GM19452 (cell line): ENCODE results near the gene TRUB2.
A peak's percentile ranks its signal among the peaks of the same experiment; 100 is the strongest.
"Not testable (repeated sequence)": the region's sequence is repeated elsewhere in the genome, so short reads cannot be mapped to it uniquely, and the experiment has no call there.

ENCODE experiments used
- ATAC-seq: cut with Tn5 transposase; IDR thresholded peaks from one replicate; pipeline ENCODE4 v1.9.1; 2021; ENCODE audit not compliant: unreplicated experiment

TRUB2 gene

DNA sequence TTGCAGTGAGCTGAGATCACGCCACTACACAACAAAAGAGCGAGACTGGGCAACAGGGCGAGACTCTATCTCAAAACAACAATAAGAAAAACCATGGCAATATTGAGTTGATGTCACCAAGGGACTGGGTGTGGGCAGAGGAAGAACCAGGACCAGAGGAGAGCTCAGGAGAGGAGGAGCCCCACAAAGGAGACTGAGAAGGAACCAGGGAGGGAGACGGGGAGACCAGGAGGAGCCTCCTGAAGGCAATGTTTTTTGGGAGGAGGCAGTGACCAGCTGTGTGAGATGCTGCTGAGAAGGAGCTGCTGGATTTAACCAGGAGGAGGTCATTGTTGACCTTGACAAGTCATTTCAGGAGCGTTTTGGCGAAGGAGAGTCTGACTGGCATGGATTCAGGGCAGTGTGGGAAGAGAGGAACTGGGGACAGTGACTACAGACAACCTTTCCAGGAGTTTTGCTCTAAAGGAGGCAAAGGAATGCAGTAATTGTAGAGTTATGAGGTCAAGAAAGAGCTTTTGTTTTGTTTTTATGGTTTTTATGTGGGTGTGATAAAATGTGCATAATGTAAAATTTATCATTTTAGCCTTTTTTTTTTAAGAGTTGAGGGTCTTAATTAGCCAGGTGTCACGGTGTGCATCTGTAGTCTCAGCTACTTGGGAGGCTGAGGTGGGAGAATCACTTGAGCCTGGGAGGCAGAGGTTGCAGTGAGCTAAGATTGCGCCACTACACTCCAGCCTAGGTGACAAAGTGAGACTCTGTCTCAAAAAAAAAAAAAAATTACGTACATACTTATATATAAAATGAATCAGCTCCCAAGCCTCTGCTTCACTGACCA is 17.9 kb downstream of the TRUB2 start:
- no peak for ATAC-seq

DNA sequence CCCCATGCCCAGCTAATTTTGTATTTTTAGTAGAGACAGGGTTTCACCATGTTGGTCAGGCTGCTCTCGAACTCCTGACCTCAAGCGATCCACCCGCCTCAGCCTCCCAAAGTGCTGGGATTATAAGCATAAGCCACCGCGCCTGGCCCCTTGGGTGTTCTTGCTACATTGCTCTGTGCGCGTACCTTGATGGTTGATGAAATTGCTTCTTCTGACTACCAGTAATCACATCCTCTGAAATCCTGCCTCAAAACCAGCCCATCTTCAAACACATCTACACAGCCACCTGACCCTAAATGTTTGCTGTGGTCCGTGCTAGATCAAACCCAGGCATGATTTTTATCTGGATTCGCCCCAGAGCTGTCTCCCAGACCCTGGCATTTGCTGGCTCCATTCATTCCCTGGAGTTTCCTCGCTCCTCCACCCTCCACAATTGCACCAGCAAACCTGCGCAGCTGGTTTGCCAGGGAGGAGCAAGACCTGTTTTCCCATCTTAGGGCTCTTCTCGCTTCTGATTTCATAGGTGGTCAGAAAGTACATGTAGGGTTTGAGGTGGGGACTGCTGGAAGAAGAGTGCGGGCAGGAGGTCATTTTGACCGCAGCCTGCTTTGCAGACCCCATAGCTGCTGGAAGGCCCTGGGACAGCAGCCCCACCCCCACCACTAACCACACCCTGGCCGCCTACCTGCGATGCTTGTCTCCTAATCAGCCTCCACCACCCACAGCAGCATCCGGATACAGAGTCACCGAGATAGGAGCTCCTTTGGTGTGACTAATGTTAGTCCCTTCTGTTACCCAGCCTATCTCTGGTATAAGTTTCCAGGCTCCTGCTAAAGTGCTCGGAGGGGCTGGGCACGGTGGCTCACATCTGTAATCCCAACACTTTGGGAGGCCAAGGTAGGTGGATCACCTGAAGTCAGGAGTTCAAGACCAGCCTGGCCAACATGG is 23.4 kb downstream of the TRUB2 start:
- ATAC-seq, result no peak

DNA sequence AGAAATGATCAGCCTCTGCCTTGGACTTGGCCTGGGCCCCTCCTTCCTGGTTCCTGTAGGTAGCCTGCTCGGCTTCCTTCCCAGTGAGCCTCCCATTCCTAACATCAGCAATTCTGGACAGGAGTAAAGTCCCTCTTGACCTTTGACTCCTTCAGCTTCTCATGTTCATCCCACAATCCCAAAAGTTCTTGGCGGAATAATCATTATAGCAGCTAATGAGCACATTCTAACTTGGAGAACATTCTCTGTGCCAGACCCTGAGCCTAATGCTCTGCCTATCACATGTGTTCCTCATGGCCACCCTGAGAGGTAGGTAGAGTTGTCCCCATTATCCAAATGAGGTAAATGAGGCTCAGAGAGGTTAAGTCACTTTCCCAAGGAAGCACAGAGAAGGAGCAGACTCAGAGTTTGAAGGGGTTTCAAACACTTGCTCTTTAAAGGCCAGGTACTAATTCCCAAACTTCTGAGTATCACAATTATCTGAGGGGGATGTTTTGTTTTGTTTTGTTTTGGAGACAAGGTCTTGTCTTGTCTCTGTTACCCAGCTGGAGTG is 24.9 kb downstream of the TRUB2 start:
- ATAC-seq, result no peak

DNA sequence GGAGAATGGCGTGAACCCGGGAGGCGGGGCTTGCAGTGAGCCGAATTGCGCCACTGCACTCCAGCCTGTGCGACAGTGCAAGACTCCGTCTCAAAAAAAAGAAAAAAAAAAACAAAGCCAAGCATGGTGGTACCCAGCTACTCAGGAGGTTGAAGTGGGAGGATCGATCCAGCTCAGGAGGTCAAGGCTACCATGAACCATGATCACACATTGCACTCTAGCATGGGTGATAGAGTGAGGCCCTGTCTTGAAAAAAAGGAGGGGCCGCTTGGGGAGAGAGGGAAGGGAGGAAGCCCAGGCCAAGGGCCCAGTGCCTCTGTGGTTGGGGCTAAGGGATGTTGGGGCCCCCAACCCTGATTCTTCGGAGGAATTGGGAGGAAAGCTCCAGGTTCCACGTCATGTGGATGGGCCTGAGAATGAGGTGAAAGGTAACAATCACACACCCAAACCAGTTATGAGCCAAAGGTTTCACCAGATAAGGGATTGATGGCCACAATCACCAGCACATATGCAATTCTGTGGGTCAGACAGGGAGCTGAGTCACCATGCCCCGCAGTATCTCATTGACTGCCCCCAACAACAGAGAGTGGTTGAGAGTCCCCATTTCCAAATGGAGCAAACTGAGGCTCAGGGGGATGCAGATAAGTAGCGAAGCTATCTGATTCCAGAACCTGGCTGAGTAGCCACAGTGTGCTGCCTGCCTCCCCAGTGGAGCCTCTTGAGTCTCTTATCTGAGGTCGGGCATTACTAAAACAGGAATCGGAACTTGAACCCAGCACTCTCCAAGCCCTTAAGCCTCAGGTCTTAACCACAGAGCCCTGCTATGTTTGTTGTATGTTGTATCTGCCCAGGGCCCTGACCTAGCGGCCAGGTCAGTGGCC is 25.7 kb downstream of the TRUB2 start:
- no peak for ATAC-seq

DNA sequence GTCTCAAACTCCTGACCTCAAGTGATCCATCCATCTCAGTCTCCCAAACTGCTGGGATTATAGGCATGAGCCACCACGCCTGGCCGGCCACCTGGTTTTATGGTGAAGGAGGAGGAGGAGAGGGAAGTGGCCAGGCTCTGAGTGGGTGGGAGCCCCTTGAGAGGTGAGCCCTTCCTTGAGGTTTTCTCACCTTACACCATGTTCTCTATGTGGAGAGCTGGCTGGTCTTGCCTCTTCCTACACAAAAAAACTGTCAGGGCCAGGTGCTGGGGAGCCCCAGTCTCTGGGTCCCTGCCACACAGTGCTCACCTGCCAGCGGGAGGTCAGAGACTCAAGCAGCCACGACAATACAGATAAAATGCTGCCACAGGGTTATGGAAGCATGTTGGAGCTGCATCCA is 28.1 kb downstream of the TRUB2 start:
- no peak for ATAC-seq

DNA sequence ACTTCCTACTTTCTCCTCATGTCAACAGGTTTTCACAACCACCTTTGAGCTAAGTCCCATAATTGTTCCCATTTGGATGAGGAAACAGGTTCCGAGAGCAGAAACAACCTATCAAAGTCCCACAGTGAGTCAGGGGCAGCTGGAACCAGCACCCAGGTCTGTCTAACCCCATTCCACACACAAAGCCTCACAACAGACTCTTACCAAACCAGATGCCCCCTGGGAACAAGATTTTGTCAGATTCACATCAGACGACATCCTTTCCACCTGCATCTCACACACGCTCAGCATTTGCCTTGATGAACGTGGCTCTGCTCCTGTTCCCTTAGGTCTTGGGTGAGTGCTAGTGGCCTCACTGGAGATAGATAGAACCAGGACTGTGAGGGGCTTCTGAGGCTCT is 29.2 kb downstream of the TRUB2 start:
- no peak for ATAC-seq

DNA sequence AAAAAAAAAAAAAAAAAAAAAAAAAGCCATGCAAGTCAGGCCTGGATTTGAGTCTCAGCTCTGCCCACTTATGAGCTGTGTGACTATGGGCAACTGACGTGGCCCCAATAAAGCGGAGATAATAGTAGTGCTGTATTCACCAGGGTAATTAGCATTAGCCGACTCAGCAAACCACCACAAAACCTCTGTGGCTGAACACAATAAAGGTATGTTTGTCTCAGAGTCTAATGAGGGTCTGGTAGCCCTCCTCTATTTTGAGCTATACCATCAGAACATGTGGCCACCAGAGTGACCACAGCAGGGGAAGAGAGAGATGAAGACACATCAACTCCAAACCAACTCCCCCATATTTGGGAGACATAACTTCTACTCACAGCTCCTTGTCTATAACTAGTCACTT is 30.2 kb downstream of the TRUB2 start:
- no peak for ATAC-seq

DNA sequence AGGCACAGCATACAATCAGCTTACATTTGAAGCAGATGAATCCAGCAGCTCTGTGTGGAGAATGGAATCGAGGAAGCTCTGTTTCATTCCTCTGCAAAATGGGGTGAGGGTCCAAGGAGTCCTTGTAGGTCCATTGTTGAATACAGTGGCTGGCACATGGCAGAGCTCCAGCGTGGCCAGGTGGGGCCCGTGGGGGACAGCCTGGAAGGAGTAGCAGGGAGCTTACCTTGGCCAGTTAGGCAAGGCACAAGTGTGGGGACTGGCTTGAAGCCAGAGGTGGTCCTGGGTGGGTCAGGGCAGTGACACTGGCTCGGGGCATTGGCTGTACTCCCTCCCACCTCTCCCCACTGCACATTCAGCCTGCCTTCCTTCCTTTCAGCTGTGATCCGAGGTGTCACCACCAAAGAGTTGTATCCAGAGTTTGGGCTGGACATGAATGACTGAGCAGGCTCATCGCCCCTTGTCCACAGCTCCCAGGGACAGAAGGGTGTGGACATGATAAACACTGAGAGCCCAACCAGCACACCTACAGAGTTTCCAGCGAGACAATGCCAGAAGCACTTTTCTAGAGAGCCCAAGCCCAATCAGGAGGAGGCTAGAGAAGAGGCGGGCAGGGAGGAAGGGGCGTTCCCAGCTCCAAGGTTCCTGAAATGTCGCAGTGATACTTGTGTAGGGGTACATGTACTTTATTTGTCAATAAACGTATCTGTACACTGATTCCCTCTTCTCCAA is 33.8 kb downstream of the TRUB2 start:
- ATAC-seq, result no peak

DNA sequence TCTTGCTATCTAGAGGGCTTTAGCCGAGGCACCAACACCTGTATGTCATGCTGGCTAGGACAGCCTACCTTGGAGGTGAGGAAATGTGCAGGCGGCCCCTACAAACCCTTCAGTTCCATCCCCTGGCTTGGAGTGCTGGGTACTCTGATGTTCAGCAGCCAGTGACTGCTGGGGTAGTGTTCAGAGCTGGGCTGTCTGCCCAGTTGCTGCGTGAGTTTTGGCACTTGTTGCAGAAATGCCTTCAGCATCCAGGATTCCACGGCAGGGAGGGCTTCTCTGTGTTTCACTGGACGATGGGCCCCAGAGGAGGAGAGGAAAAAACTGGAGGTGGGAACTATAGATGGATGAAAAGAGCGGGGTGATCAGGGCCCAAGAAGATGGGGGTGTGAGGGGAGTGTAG is 35.8 kb downstream of the TRUB2 start:
- no peak for ATAC-seq

DNA sequence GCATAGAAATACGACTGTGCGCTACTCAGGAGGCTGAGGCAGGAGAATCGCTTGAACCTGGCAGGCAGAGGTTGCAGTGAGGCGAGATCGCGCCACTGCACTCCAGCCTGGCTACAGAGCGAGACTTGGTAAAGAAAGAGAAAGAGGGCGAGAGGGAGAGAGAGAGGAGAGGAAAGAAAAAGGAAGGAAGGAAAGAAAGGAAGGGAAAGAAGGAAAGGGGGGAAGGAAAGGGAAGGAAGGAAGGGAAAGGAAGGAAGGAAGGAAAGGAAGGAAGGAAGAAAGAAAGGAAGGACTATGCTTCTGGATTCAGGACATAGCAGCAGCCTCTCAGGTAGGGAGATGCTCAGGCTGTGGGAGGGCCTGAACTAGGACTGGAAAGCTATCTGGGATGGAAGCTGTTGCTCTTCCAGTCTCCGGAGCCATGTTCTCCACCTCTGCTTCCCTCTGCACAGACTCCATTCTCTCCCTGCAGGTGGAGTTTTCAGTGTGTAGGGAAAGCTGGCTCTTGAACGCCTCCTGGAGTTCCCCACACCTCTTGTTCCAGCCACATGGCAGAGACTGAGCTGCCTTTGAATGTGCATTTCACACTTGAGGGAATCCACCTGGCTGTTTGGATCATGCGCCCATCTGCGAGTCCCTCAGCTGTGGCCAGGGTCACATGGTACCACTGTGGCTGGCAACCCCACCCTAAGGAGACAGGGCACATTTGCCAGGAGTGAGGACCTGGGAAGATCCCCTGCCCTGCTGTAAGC is 37.0 kb downstream of the TRUB2 start:
- no peak for ATAC-seq

DNA sequence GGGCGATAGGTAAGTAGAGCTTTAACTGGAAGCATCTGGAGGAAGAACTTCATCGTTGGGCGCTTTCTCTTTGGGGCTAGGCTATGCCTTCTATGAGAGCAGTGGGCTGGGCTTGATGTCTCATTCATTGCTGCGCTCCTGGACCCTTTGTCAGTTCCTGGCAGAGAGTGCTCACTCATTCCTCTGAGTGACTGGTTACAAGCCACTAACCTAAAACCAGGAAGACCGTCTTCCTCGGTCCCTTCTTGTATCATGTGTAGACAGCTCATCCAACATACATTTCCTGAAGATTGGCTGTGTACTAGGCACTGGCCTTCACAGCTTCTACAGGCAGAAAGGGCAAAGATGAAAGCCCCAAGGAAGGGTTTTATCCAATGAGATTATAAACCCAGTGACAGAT is 39.7 kb downstream of the TRUB2 start:
- no peak for ATAC-seq

DNA sequence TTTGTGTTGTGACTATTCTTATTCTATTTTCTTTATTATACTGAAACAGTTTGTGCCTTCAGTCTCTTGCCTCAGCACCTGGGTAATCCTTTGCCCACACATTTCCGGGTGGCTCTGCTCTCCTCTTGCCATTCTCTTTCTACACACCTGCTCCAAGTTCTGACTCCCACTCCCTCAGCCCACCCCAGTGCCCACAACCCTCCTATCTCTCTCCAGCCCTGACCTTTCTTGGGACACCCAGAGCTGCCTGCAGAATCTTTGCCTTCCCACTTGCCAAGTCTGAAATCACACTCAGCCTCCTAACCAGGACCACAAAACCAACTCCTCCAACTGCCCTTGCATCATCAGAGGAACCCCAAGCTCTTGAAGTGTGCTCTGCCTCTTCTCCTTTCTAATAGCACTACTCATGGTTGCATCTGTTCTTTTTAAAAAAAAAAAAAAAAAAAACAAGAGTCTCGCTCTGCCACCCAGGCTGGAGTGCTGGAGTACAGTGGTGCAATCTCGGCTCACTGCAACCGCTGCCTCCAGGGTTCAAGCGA is 42.1 kb downstream of the TRUB2 start:
- no peak for ATAC-seq

DNA sequence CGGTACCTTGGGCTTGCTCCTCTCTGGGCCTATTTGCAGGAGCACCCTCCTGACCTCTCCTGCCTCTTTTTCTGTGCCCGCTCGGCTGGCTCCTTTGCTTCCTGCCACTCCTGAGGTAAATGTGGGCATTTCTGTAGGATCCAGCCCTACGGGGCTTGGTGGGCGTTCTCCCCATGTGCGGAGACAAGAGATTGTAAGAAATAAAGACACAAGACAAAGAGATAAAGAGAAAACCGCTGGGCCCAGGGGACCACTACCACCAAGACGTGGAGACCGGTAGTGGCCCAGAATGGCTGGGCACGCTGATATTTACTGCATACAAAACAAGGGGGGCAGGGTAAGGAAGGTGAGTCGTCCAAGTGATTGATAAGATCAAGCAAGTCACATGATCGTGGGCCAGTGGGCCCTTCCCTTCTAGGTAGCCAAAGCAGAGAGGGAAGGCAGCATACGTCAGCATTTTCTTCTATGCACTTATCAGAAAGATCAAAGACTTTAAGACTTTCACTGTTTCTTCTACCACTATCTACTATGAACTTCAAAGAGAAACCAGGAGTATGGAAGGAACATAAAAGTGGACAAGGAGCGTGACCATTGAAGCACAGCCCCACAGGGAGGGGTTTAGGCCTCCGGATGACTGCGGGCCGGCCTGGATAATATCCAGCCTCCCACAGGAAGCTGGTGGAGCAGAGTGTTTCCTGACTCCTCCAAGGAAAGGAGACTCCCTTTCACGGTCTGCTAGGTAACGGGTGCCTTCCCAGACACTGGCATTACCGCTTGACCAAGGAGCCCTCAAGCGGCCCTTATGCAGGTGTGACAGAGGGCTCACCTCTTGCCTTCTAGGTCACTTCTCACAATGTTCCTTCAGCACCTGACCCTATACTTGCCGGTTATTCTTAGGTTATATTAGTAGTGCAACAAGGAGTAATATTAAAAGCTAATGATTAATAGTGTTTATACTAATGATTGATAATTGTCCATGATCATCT is 42.9 kb downstream of the TRUB2 start:
- ATAC-seq, result not testable (repeated sequence)

DNA sequence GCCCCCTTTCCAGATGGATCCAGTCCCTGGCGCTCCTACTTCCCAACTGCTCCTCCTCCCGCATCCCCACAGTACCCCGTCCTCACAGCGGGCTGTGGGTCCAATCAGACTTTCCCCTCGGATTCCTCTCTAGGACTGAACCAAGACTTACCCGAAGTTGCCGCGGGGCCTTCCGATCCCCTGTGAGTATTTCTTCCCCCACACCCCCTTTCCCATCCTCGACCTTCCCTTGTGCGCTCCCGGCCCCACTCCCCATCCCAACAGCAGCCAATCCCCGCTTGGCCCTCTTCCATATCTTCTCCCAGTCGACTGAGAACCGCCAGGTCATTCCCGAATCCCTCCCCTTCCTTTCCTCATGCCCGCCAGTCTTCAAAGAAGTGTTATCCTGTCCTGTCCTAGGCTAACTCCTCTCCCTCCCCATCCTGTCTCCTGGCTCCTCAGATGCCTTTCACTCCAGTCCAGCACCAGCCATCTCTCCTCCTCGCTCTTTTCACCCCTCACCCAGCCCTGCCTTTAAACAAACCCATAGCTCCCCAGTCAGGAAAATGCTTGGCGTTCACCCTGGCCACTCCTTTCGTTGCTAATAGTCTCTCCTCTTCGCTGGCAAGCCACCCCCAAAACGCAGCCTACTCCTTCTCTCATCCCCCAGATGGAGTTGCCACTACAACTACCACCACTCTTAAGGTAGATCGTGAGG is 45.5 kb downstream of the TRUB2 start:
- no peak for ATAC-seq

DNA sequence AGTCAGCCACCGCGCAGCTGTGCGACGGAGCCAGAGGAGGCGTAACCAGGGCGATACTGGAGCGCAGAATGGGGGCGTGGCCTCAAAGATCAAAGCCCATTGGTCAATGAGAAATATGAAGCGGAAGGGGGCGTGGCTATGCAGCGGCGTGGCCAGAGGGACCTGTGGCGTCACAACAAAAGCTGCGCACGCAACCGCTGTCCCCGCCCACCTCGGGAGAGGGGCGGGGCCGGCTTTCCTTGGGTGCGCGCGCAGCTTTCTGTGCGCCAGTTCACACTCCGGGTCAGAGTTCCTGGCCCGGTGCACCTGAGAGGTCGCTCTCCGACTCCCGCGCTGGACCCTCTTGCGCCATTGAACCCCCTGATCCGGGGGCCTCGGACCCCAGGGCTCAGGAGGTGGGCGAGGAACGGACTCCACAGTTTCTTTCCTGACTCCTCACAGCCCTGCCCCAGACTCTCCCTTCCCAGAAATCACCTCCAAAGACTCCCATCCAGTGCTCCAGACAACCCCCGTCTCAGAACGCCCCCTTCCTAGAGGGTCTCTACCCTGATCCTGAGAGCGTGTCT is 46.2 kb downstream of the TRUB2 start, which contains the start of gene SWI5:
Gene SWI5 (plus strand): TSS at position 269 of the 566 bp plus-strand sequence.
- ATAC-seq, result peak; percentile 96

DNA sequence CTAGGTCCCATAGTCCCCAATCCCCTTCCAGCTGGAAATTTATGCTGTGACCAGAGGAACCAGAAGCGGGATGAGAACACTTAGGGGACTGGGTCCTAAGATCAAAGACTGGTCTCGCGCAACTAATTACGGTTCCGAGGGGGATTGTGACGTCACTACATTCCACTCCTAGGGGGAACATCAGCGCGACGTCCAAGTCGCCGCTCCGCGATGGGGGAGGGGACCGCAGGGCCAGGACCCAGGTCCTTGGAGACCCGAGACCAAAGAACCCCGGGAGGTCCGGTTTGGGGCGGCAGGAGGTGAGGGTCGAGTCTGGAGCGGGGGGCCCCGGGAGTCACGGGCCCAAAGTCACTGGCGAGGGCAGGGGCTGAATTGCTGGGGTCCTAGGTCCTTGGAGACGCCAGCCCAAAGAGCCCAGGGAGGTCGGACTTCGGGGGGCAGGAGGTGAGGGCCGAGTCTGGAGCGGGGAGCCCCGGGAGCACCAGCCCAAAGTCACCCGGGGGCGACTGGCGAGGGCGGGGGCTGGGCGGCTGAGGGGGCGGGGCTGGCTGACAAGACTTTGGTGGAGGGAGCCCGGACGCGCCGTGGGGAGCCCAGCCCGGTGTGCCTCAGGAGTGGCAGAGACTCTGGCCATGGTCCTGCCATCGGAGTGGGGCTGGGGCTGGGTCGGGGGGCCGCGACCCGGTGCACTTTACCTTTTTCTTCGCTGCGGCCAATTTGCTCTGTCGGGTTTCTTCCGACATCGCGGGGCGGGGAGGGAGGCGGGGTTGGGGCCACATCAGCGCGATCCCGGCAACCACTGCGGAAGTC is 46.8 kb downstream of the TRUB2 start, which contains the start of gene GOLGA2:
Gene GOLGA2 (minus strand): TSS at position 810 of the 810 bp plus-strand sequence. CDS start 31 bp downstream, at position 779.
- peak; percentile 59 for ATAC-seq
